ENCODE results near the gene F10. TPM values are rescaled to one million over a fixed set of nuclear protein-coding genes. Genes with fewer than 3 reads are reported as not detected.

The F10 gene
- total RNA-seq, 2 donors from 2014 or later = 18.7 to 32.4 TPM

GRCh38 chr13:113118261-113119021 lies 4.2 kb upstream of the F10 start:
- Mint-ChIP-seq H3K27ac (no peak overlapping the region), H3K36me3 (ENCODE audit: low read depth) (peaks cover 9% of the 10 kb centered on the region), H3K9me3 (peaks cover 4% of the 10 kb centered on the region), H3K4me1 (peaks cover 12% of the 10 kb centered on the region), H3K4me3 (no peak overlapping the region), H3K27me3 (ENCODE audit: insufficient read depth) (peaks cover 19% of the 10 kb centered on the region)
- Histone ChIP-seq H3K4me1 (ENCODE audit: control insufficient read depth, insufficient read depth, low read length) (peaks cover 8% of the 10 kb centered on the region), H3K9me3 (ENCODE audit: control insufficient read depth, low read length) (no peaks in the 10 kb centered on the region), H3K27me3 (ENCODE audit: control insufficient read depth, insufficient read depth, low read length, poor library complexity, severe bottlenecking) (peaks cover 12% of the 10 kb centered on the region), H3K4me3 (ENCODE audit: low read length) (no peak overlapping the region), H3K9ac (ENCODE audit: extremely low read depth, low read length, poor library complexity, severe bottlenecking) (no peak overlapping the region), H3K36me3 (ENCODE audit: control insufficient read depth, insufficient read depth, low read length) (no peaks in the 10 kb centered on the region), H3K27ac (ENCODE audit: low read depth, low read length) (no peak overlapping the region)
- WGBS, 2 experiments (ENCODE audit: insufficient coverage in 1 of 2, insufficient read length in 1 of 2) = 94 to 97% methylated on average over 17 to 42 of the region's 42 CpGs
- TF ChIP-seq CTCF (conservative IDR thresholded peaks at IDR 0.05) = no peak
- peak; percentile 35 for DNase-seq

DNA sequence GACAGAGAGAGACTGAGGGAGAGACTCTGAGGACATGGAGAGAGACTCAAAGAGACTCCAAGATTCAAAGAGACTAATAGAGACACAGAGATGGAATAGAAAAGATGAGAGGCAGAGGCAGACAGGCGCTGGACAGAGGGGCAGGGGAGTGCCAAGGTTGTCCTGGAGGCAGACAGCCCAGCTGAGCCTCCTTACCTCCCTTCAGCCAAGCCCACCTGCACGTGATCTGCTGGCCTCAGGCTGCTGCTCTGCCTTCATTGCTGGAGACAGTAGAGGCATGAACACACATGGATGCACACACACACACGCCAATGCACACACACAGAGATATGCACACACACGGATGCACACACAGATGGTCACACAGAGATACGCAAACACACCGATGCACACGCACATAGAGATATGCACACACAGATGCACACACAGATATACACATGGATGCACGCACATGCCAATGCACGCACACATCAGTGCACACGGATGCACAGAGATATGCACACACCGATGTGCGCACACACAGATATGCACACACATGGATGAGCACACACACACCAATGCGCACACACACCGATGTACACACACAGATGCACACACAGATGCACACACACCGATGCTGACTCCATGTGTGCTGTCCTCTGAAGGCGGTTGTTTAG lies 3.3 kb upstream of the F10 start:
- DNase-seq = no peak
- Mint-ChIP-seq H3K9me3 (peaks cover 3% of the 10 kb centered on the region), H3K4me3 (no peak overlapping the region), H3K4me1 (peaks cover 12% of the 10 kb centered on the region), H3K27ac (no peak overlapping the region), H3K36me3 (ENCODE audit: low read depth) (peaks cover 6% of the 10 kb centered on the region), H3K27me3 (ENCODE audit: insufficient read depth) (peaks cover 16% of the 10 kb centered on the region)
- no peak overlapping the region for H3K4me3 ChIP-seq (ENCODE audit: low read length)
- peaks cover 7% of the 10 kb centered on the region for H3K27me3 ChIP-seq (ENCODE audit: control insufficient read depth, insufficient read depth, low read length, poor library complexity, severe bottlenecking)
- no peaks in the 10 kb centered on the region for H3K36me3 ChIP-seq (ENCODE audit: control insufficient read depth, insufficient read depth, low read length)
- H3K4me1 ChIP-seq (ENCODE audit: control insufficient read depth, insufficient read depth, low read length) = peaks cover 8% of the 10 kb centered on the region
- no peak overlapping the region for H3K9ac ChIP-seq (ENCODE audit: extremely low read depth, low read length, poor library complexity, severe bottlenecking)
- no peaks in the 10 kb centered on the region for H3K9me3 ChIP-seq (ENCODE audit: control insufficient read depth, low read length)
- WGBS, 2 experiments (ENCODE audit: insufficient coverage in 1 of 2, insufficient read length in 1 of 2) = 90 to 92% methylated on average over 11 to 16 of the region's 16 CpGs
- no peak for TF ChIP-seq CTCF (conservative IDR thresholded peaks at IDR 0.05)
- H3K27ac ChIP-seq (ENCODE audit: low read depth, low read length) = no peak overlapping the region

- no peak overlapping the region for H3K9ac ChIP-seq (ENCODE audit: extremely low read depth, low read length, poor library complexity, severe bottlenecking)
- H3K9me3 Mint-ChIP-seq = no peaks in the 10 kb centered on the region
- no peak for TF ChIP-seq CTCF (conservative IDR thresholded peaks at IDR 0.05)
- H3K27me3 Mint-ChIP-seq (ENCODE audit: insufficient read depth) = peaks cover 11% of the 10 kb centered on the region
- peaks cover 7% of the 10 kb centered on the region for H3K27me3 ChIP-seq (ENCODE audit: control insufficient read depth, insufficient read depth, low read length, poor library complexity, severe bottlenecking)
- H3K9me3 ChIP-seq (ENCODE audit: control insufficient read depth, low read length) = no peaks in the 10 kb centered on the region
- DNase-seq = no peak
- no peaks in the 10 kb centered on the region for H3K36me3 ChIP-seq (ENCODE audit: control insufficient read depth, insufficient read depth, low read length)
- peaks cover 2% of the 10 kb centered on the region for H3K36me3 Mint-ChIP-seq (ENCODE audit: low read depth)
- no peak overlapping the region for H3K4me3 ChIP-seq (ENCODE audit: low read length)
- H3K4me3 Mint-ChIP-seq = no peak overlapping the region
- no peak overlapping the region for H3K27ac ChIP-seq (ENCODE audit: low read depth, low read length)
- WGBS, 2 experiments (ENCODE audit: insufficient coverage in 1 of 2, insufficient read length in 1 of 2) = 89 to 96% methylated on average over 5 to 7 of the region's 7 CpGs
- H3K4me1 Mint-ChIP-seq = peaks cover 12% of the 10 kb centered on the region
- no peak overlapping the region for H3K27ac Mint-ChIP-seq
- H3K4me1 ChIP-seq (ENCODE audit: control insufficient read depth, insufficient read depth, low read length) = peaks cover 8% of the 10 kb centered on the region
These were observed 2.8 kb upstream of the F10 start for GRCh38 chr13:113119822-113120189.
